Omental fat pad (tissue), 4 donors: Measurements from ENCODE around the gene FAM170B. TPM values are rescaled to one million over a fixed set of nuclear protein-coding genes. Genes with fewer than 3 reads are reported as not detected.

Experiments
- ATAC-seq: fragments of 150-250 bp; one replicate; pipeline ENCODE4 v1.9.1; 2016; ENCODE audit warnings: mild to moderate bottlenecking, moderate library complexity; ENCODE audit not compliant: low FRiP score
- DNase-seq: peaks from one replicate; pipeline ENCODE4 v3.0.0-alpha.2; 2019; ENCODE audit warnings: low spot score
- CTCF ChIP-seq, 3 donors: fragments of 450-650 bp; IDR thresholded peaks; one replicate each; pipeline ENCODE4 v1.5.1; 2016 to 2017; ENCODE audit warnings: antibody characterized with exemption in 3 of 3, mild to moderate bottlenecking in 3 of 3, moderate library complexity in 2 of 3
- total RNA-seq, 4 donors: library from RNA; depleted of rRNA; stranded (reverse); fragments of >200 nt; gene quantifications; one replicate each; pipeline ENCODE4 v1.1.0, GENCODE V29; 2016

Gene FAM170B
- total RNA-seq, 4 donors from 2014 or later = not detected

- no peak for ATAC-seq
- DNase-seq = no peak
- no peak for TF ChIP-seq CTCF (IDR thresholded peaks at IDR 0.05)
These were observed 29.9 kb upstream of the FAM170B start for GRCh38 chr10:49163741-49164140.

GRCh38 chr10:49162761-49163310 is 29.0 kb upstream of the FAM170B start:
- ATAC-seq = no peak
- no peak for DNase-seq

GRCh38 chr10:49162063-49162462 is 28.2 kb upstream of the FAM170B start:
- DNase-seq = no peak
- no peak for ATAC-seq

More at GRCh38 chr10:49162761-49163310, 29.0 kb upstream of the FAM170B start:
- no peak for TF ChIP-seq CTCF (IDR thresholded peaks at IDR 0.05)

GRCh38 chr10:49161411-49161997 is 27.7 kb upstream of the FAM170B start:
- ATAC-seq = no peak
- TF ChIP-seq CTCF (IDR thresholded peaks at IDR 0.05) = no peak
- no peak for DNase-seq

More at GRCh38 chr10:49162063-49162462, 28.2 kb upstream of the FAM170B start:
- no peak for TF ChIP-seq CTCF (IDR thresholded peaks at IDR 0.05)

- ATAC-seq (no peak), DNase-seq (no peak)
- no peak for TF ChIP-seq CTCF (IDR thresholded peaks at IDR 0.05)
These were observed 27.0 kb upstream of the FAM170B start for GRCh38 chr10:49160814-49161213.

GRCh38 chr10:49160110-49160509 is 26.3 kb upstream of the FAM170B start:
- DNase-seq = no peak
- no peak for ATAC-seq
- no peak for TF ChIP-seq CTCF (IDR thresholded peaks at IDR 0.05)

GRCh38 chr10:49158915-49159314 is 25.1 kb upstream of the FAM170B start:
- ATAC-seq (no peak), DNase-seq (no peak)
- no peak for TF ChIP-seq CTCF (IDR thresholded peaks at IDR 0.05)
